Heart left ventricle (tissue), 13 donors: ENCODE results near the gene NDUFV1.
"Not testable (repeated sequence)": the region's sequence is repeated elsewhere in the genome, so short reads cannot be mapped to it uniquely, and the experiment has no call there.

Source experiments
- POLR2A ChIP-seq, 2 donors: fragments of 450-650 bp; IDR thresholded peaks; one replicate each; pipeline ENCODE4 v1.6.1; 2017; ENCODE audit warnings: antibody characterized with exemption in 2 of 2, mild to moderate bottlenecking in 2 of 2, moderate library complexity in 2 of 2
- TF ChIP-seq, protein P1 (sequence below), 12 donors: fragments of 200-600 bp; sonication (generic) in 4 of 12; IDR thresholded peaks; one replicate each; pipeline versions ENCODE4 v1.5.0 to v1.8.0; 2018 to 2022; ENCODE audit warnings: antibody characterized with exemption in 12 of 12, mild to moderate bottlenecking in 5 of 12
- donor health status: ischemic (EF 13 %, LVEDD 7.1; RV severe dilation, severe dysfunction).
- donor health status: DM: no; HTN: yes; CAD: no.
- donor health status: DM: no; HTN: no; CAD: no.
- donor health status: ischemic (EF 25% LVEDD 6.9; RV normal size, moderate dysfunction).
- donor health status: ischemic (EF 25% LVEDD 5.7; RV mildly dilated, moderate dysfunction).
- donor health status: ischemic (EF 35%, LVEDD 5.7; RV mildly dilated, moderate dysfunction).
- donor health status: nonischemic (EF 11% LVEDD 7.7; RV severe dilation, severe dysfunction).
- donor health status: DM: yes; HTN: yes; CAD: no.
- donor health status: PGD.
- donor health status: ischemic (EF 29% LVEDD 5.4; RV normal size, mild dysfunction).
- donor health status: nonischemic (EF 23%, LVEDD 6.1; RV moderate dilation, normal function).

DNA sequence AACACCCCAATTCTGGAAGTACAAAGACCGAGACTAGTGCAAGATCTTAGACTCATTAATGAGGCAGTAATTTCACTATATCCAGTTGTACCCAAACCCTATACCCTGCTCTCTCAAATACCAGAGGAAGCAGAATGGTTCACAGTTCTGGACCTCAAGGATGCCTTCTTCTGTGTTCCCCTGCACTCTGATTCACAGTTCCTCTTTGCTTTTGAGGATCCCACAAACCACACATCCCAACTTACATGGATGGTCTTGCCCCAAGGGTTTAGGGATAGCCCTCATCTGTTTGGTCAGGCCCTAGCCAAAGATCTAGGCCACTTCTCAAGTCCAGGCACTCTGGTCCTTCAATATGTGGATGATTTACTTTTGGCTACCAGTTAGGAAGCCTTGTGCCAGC, 17.1 kb downstream of the NDUFV1 start:
- not testable (repeated sequence) for TF ChIP-seq POLR2A (IDR thresholded peaks at IDR 0.05)
- TF ChIP-seq, protein P1, sequence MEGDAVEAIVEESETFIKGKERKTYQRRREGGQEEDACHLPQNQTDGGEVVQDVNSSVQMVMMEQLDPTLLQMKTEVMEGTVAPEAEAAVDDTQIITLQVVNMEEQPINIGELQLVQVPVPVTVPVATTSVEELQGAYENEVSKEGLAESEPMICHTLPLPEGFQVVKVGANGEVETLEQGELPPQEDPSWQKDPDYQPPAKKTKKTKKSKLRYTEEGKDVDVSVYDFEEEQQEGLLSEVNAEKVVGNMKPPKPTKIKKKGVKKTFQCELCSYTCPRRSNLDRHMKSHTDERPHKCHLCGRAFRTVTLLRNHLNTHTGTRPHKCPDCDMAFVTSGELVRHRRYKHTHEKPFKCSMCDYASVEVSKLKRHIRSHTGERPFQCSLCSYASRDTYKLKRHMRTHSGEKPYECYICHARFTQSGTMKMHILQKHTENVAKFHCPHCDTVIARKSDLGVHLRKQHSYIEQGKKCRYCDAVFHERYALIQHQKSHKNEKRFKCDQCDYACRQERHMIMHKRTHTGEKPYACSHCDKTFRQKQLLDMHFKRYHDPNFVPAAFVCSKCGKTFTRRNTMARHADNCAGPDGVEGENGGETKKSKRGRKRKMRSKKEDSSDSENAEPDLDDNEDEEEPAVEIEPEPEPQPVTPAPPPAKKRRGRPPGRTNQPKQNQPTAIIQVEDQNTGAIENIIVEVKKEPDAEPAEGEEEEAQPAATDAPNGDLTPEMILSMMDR (IDR thresholded peaks at IDR 0.05) = not testable (repeated sequence)
